ENCODE measurements around the gene ITGA7.
"Not testable (repeated sequence)": the region's sequence is repeated elsewhere in the genome, so short reads cannot be mapped to it uniquely, and the experiment has no call there.

The ITGA7 gene

GRCh38 chr12:55676707-55677106 lies 31.0 kb downstream of the ITGA7 start:
- no peak for DNase-seq

GRCh38 chr12:55675666-55676065 lies 32.0 kb downstream of the ITGA7 start:
- peak; percentile 82 for DNase-seq

- no peak for DNase-seq
Measured at GRCh38 chr12:55673638-55674037, 34.1 kb downstream of the ITGA7 start.

GRCh38 chr12:55671746-55672145 lies 36.0 kb downstream of the ITGA7 start:
- no peak for DNase-seq

GRCh38 chr12:55670276-55670675 lies 37.4 kb downstream of the ITGA7 start:
- DNase-seq, result no peak

- no peak for DNase-seq
Measured at GRCh38 chr12:55666508-55666907, 41.2 kb downstream of the ITGA7 start.

DNA sequence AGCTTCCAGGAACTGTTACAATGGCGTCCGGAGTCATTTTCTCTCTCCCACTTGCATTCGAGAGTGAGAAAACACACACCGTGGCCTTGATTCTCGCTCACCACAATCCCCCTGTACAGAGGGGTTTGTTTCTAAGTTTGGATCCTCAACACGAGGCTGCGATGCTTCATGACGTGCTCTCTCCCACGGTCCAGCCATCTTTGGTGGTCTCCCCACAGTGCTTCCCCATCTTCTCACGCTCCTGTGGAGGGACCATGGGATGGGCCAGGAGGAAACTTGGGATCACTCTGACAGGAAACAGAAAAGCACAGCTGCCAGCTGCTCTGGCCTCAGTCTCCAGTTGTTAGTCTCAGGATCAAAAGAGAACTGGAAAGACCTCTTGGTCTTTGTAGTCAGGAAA lies 42.9 kb downstream of the ITGA7 start:
- no peak for DNase-seq

DNA sequence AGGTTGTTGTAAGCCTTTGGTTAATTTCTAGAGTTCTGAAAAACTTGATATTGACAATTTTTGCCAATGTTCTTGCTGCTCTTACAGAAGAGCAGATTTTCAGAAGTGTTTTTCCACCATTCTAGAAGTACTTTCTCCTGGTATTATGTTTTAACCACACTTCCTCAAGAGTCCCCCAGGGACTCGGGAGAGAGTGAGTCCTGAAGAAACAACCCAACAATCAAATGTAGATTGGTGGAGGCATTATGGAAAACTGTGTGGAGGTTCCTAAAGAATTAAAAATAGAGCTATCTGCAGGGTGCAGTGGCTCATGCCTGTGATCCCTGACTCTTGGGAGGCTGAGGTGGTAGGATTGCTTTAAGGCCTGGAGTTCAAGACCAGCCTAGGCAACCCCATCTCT lies 44.3 kb downstream of the ITGA7 start:
- DNase-seq, result no peak

- no peak for DNase-seq
Measured at GRCh38 chr12:55659486-55660385, 48.0 kb downstream of the ITGA7 start.

DNA sequence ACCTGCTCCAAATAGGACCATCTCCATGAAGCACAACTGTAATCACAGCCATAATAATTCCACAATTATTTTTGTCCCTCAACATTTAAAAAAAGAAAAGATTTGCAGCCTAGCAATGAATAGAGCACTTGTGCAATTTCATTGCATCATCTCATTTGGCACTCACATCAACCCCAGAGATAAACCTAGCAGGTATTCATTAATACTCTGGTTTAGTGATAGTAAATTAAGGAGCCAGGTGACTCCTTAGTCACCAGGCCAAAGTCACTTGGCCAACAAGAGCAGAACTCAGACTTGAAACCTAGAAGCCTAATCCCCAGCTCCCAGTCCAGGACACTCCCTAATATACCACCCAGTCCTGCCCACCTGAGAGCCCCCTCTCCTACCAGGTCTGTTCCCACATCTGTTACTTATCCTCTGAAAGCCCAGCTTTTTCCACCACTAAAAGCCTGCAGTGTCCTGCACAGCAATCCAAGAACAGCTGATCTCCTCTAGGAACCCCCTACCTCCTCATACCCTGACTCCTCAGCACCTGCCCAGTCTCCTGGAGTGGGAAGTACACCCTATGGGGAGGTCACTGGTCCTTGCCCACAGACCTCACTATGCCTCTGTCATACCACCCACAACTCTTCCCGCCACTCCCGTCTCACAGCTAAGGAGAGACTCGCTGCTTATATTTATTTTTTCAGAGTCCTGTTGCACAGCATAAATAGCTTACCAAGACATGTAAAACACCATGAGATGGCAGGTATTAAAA lies 48.9 kb downstream of the ITGA7 start:
- no peak for DNase-seq

GRCh38 chr12:55658212-55658611 lies 49.5 kb downstream of the ITGA7 start:
- DNase-seq, result no peak

DNA sequence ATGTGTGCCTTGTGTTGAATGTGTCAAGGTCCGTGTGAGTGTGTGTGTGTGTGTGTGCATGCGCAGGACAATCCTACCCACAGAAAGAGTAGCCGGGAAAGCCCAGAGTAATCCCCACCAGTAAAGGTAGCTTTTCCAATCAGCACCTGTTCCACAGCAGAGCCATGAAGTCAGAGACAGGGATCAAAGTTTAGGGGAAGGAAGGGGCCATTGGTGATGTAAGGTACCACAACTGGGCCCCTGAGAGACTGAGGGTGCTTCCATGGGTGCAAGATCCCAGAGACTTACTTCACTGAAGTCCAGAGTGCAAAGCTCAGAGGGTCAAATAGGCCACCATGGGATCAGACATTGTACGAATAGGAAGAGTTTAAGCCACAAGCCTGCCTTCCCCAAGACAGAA lies 50.5 kb downstream of the ITGA7 start:
- no peak for DNase-seq

DNA sequence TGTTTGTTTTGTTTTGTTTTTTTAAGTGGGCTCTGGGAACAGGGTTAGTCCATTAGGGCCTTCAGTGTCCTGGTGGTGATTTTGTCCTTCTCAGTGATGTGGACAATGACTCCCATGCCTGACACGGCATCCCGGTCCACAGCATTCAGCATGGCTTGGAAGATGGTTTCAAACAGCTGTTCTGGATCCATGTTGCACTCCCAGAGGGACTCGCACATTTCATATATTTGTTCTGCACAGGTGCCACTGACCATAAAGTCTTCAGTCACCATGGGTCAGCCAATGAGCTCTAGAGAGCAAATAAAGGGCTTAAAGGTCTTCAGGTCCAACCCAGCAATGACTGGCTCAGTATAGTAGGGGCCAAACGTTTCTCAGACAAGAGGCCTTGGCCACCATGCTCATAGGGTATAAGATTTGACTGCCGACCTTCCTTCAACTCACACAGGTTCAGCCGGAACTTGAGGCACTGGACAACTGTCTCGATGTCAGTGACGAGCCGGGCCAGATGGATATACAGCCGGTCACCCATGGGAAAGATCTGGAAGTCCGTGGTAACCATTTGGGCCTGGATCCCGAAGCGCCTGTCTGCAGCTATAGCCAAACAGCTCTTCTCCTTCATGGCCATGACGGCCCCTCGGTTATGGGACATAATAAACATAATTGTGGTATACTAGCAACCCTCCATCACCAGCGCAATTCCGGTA lies 53.0 kb downstream of the ITGA7 start:
- DNase-seq, result no peak

DNA sequence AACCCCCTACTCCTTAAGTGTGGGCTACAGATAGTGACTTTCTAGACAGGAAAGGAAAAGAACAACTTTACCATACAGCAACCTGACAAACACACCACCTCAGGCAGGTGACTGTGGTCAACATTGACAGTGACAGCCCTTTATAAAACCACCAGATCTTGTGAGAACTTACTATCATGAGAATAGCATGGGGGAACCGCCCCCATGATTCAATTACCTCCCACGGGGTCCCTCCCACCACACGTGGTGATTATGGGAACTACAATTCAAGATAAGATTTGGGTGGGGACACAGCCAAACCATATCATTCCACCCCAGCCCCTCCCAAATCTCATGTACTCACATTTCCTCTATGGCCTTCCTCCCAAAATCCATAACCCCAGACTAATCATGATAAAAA lies 54.7 kb downstream of the ITGA7 start:
- DNase-seq, result no peak

- DNase-seq, result no peak
Measured at GRCh38 chr12:55652352-55652751, 55.4 kb downstream of the ITGA7 start.

DNA sequence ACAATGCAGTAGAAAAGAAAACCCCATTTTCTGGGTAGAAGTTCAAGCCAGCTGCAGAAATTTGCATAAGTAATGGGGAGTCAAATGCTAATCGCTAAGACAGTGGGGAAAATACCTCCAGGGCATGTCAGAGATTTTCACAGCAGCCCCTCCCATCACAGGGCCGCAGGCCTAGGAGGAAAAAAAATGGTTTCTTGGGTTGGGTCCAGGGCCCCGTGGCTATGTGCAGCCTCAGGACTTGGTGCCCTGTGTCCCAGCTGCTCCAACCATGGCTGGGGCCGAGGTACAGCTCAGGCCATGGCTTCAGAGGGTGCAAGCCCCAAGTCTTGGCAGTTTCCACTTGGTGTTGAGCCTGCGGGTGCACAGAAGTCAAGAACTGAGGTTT lies 56.4 kb downstream of the ITGA7 start:
- no peak for DNase-seq

DNA sequence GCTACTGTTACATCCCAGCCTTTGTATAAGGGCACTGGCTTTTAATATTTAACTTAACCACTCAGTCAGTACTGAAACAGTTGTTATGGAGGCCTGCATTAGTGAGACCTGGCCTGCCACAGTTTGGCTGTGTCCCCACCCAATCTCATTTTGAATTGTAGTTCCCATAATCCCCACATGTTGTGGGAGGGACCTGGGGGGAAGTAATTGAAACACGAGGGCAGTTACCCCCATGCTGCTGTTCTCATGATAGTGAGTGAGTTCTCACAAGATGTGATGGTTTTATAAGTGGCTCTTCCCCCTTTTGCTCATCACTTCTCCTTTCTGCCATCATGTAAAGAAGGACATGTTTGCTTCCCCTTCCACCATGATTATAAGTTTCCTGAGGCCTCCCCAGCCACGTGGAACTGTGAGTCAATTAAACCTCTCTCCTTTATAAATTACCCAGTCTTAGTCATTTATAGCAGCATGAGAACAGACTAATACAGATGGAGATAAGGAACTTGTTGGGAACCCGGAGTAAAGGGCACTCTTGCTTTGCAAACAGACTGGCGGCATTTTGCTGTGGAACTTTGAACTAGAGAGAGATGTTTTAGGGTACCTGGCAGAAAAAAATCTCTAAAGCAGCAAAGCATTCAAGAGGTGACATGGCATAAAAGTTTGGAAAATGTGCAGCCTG lies 56.9 kb downstream of the ITGA7 start:
- DNase-seq, result not testable (repeated sequence)

DNA sequence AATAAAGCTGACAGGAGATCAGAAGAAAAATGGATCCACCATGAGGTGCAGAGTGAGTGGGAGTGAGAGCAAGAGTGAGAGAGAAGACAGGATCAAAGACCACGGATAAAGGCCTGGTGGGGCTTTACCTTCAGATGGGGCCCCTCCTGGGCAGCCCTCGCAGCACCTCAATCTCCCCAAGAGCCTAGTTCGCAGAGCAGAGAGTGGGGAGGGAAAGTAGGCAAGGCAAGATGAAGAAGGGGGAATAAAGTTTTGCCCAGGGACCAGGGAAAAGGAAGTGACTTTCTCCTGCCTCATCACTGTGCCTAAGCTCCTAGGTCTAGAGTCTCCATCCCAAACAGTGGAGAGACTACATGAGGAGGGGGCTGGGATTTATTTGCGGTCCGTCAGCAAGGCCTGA lies 60.7 kb downstream of the ITGA7 start:
- DNase-seq, result no peak

DNA sequence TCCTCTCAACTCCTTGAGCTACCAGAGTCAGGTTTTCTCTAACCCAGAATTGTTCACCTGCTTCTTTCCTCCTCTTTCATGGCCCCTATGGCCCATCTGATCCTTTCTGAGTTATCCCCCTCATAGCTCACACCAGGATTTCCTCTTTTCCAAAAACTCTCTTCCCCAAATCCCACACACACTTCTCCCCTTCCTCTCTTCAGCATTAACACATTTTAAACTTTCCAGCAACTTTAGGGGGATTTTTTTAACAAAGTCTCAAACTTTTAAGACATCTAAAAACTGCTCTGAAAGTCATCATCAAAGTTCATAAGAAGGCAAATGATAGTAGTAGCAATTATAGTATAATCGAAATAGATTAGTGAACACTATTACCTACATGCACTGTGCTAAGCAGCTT lies 63.1 kb downstream of the ITGA7 start:
- no peak for DNase-seq

DNA sequence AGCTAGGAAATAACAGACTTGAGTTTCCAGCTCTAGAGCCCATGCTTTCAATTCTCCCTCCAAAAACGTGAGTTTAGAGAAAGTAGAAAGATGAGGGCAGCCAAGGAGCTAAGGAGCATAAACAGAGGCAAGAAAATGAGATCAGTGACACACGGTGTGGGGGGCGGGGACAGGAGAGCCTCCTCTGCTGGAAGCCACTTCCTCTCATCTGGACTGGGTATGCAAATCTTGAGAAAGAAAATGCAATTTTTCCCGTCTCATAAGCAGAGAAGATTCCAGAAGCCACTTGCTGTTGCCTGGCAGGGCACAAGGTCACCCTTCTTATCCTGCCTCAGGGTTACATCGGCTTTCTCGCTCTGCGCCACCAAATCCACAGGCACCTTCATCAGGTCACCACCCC lies 65.0 kb downstream of the ITGA7 start:
- no peak for DNase-seq

DNA sequence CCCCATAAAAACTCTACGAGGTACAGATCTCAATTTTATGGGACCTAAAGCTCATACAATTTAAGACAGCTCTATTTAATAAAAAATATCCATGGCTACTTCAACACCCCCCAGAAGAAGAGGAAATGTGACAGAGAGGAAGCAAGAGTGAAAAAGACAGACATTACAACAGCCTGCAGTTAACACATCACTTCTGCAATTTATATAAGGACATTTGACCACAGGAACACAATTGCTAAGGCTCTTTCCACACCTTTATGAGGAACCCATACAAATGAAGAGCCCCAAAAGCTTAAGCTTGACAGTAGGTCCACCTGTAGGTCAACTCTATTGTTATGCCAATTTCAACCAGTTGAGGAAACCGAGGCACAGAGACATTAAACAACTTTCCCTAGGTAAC lies 65.4 kb downstream of the ITGA7 start:
- no peak for DNase-seq

- no peak for DNase-seq
Measured at GRCh38 chr12:55641595-55641994, 66.1 kb downstream of the ITGA7 start.

DNA sequence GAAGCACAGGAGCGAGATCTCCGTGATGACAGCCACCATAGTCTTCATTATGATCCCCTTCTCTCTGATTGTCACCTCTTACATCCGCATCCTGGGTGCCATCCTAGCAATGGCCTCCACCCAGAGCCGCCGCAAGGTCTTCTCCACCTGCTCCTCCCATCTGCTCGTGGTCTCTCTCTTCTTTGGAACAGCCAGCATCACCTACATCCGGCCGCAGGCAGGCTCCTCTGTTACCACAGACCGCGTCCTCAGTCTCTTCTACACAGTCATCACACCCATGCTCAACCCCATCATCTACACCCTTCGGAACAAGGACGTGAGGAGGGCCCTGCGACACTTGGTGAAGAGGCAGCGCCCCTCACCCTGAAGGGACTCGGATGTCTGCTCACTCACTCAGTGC lies 70.2 kb downstream of the ITGA7 start:
- DNase-seq, result no peak
